ENCODE data around the gene NLE1. TPM values are rescaled to one million over a fixed set of nuclear protein-coding genes. Genes with fewer than 3 reads are reported as not detected.
"Not testable (repeated sequence)": the region's sequence is repeated elsewhere in the genome, so short reads cannot be mapped to it uniquely, and the experiment has no call there.

Gene NLE1
- total RNA-seq, 1 donor from 2014 or later = 13.5 TPM

- intact Hi-C loops (cut with DNase I) = loop anchor here (10.0 kb wide), 1 partner anchor 90 kb away; no protein-coding TSS in a partner anchor
- ATAC-seq (no peak), DNase-seq (ENCODE audit: low spot score) (no peak)
These were observed 47.2 kb downstream of the NLE1 start for GRCh38 chr17:35094902-35095301.

- intact Hi-C loops (cut with DNase I) = loop anchor here (10.0 kb wide), 1 partner anchor 86 kb away; no protein-coding TSS in a partner anchor
- not testable (repeated sequence) for ATAC-seq; DNase-seq (ENCODE audit: low spot score)
These were observed 51.4 kb downstream of the NLE1 start for GRCh38 chr17:35090707-35091106.

- no peak for DNase-seq (ENCODE audit: low spot score)
- ATAC-seq = peak; percentile 43
- intact Hi-C loops (cut with DNase I) = loop anchor here (10.0 kb wide), 1 partner anchor 85 kb away; no protein-coding TSS in a partner anchor
These were observed 52.4 kb downstream of the NLE1 start for GRCh38 chr17:35089586-35090296.

GRCh38 chr17:35088881-35089585, 53.1 kb downstream of the NLE1 start:
- ATAC-seq (peak; percentile 96), DNase-seq (ENCODE audit: low spot score) (peak; percentile 92)
- intact Hi-C loops (cut with DNase I) = no loop called here

- intact Hi-C loops (cut with DNase I) = no loop called here
- ATAC-seq (peak; percentile 71), DNase-seq (ENCODE audit: low spot score) (peak; percentile 72)
These were observed 53.7 kb downstream of the NLE1 start for GRCh38 chr17:35088356-35088880.

- no peak for DNase-seq (ENCODE audit: low spot score)
- intact Hi-C loops (cut with DNase I) = no loop called here
- ATAC-seq = peak; percentile 35
These were observed 54.3 kb downstream of the NLE1 start for GRCh38 chr17:35087731-35088355.

GRCh38 chr17:35086931-35087573, 55.1 kb downstream of the NLE1 start:
- intact Hi-C loops (cut with DNase I) = no loop called here
- no peak for ATAC-seq
- DNase-seq (ENCODE audit: low spot score) = no peak

GRCh38 chr17:35086164-35086563, 55.9 kb downstream of the NLE1 start:
- no peak for ATAC-seq
- intact Hi-C loops (cut with DNase I) = no loop called here
- no peak for DNase-seq (ENCODE audit: low spot score)

GRCh38 chr17:35084987-35085386, 57.1 kb downstream of the NLE1 start:
- intact Hi-C loops (cut with DNase I) = no loop called here
- DNase-seq (ENCODE audit: low spot score) (no peak), ATAC-seq (no peak)

GRCh38 chr17:35083071-35083470, 59.0 kb downstream of the NLE1 start:
- ATAC-seq (no peak), DNase-seq (ENCODE audit: low spot score) (no peak)
- intact Hi-C loops (cut with DNase I) = no loop called here

GRCh38 chr17:35082073-35082657, 59.9 kb downstream of the NLE1 start:
- intact Hi-C loops (cut with DNase I) = no loop called here
- ATAC-seq (no peak), DNase-seq (ENCODE audit: low spot score) (no peak)

- ATAC-seq (no peak), DNase-seq (ENCODE audit: low spot score) (no peak)
- intact Hi-C loops (cut with DNase I) = no loop called here
These were observed 60.5 kb downstream of the NLE1 start for GRCh38 chr17:35081638-35082037.

- intact Hi-C loops (cut with DNase I) = no loop called here
- DNase-seq (ENCODE audit: low spot score) (no peak), ATAC-seq (no peak)
These were observed 61.6 kb downstream of the NLE1 start for GRCh38 chr17:35080536-35080935.

GRCh38 chr17:35079547-35080423, 62.3 kb downstream of the NLE1 start:
- DNase-seq (ENCODE audit: low spot score) (no peak), ATAC-seq (no peak)
- intact Hi-C loops (cut with DNase I) = no loop called here

All from sciatic nerve (tissue), 2 donors.